ENCODE measurements around the gene CBFA2T2.
"Not testable (repeated sequence)": the region's sequence is repeated elsewhere in the genome, so short reads cannot be mapped to it uniquely, and the experiment has no call there.

CBFA2T2 gene

DNA sequence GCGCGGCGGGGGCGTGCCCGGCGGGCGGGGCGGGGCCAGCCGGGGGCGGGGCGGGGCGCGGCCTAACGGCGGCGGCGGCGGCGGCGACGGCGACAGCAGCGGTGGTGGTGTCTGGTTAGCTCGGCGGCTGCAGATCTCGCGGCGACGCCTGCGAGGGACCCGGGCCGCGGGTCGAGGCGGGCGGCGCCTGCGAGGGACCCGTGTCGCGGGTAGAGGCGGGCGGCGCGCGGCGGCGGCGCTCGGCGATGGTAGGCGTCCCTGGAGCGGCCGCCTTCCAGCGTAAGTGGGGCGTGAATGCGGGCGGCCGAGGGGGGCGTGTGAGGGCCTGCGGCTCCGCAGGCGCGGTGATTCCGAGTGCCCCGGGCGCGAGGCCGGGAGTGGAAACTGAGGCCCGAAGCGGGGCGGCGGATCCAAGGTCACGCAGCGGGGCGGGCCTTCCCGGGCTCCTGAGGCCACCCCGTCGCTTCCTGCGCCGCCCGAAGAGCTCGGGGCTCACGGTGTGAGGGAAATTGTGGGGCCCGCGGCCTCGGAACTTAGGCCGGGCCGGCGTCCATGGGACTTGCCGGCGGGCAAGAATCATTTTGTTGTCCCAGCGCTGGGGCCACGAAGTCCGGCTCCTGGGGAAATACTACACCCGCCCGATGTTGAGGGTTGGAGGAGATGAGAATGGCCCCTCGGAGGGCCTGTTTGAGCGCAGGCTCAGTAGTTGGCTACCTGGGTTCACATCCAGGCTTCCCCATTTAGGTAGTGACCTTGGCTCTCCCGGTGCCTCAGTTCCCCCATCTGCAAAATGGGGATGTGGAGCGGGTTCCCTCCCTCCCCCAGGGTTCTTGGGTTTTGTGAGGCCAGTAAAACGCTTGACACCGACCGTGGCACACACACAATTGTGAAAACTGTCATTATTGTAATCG, at the start of gene CBFA2T2:
Gene CBFA2T2 (plus strand): TSS at position 74 of the 911 bp plus-strand sequence. CDS start 172 bp downstream, at position 246.
- DNase-seq, result no peak

DNA sequence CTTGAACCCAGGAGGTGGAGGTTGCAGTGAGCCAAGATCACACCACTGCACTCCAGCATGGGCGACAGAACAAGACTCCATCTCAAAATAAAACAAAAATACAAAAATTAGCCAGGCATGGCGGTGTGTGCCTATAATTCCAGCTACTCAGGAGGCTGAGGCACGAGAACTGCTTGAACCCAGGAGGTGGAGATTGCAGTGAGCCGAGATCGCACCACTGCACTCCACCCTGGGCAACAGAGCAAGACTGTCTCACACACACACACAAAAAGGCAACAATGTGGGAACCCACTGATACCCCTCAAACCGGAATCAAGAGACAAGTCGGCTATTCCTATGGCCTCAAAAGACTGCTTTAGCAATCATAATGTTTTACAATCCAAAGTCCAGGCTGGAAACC, 49.3 kb upstream of the CBFA2T2 start:
- DNase-seq, result not testable (repeated sequence)

DNA sequence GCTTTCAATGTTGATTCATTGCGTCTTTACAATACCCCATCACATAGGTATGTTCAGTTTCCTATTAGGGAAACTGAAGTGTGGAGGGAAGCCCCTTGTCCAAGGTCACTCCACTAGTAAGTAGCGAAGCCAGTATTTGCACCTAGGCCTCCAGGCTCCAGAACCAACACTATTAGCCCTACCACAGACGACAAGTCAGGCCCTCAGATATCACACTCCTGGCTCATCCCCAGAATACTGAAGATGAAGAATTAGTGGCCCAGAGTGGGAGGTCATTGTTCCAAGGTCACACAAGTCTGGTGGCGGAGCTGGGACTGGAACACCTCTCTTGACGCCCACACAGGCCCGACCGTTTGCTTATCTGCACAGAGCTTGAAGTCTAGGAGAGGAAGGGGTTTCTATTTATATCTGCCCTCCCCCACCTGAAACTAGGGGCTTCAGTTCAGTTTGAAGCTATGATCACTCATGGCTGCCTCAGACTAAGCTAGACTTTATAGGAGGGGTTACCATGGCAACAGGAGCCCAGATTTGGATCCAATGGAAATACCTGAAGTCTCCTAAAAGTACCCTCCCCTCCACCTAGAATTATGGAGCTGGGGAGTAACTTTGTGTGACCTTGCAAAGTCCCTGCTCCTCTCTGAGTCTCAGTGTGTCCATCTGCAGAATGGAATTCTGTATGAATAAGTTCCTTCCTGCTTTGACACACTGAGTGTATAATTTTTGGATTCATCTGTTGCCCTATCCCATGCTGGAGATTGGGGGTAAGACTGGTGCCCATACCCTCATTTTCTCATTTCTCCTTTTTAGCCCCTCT, 48.5 kb upstream of the CBFA2T2 start:
- no peak for DNase-seq

DNA sequence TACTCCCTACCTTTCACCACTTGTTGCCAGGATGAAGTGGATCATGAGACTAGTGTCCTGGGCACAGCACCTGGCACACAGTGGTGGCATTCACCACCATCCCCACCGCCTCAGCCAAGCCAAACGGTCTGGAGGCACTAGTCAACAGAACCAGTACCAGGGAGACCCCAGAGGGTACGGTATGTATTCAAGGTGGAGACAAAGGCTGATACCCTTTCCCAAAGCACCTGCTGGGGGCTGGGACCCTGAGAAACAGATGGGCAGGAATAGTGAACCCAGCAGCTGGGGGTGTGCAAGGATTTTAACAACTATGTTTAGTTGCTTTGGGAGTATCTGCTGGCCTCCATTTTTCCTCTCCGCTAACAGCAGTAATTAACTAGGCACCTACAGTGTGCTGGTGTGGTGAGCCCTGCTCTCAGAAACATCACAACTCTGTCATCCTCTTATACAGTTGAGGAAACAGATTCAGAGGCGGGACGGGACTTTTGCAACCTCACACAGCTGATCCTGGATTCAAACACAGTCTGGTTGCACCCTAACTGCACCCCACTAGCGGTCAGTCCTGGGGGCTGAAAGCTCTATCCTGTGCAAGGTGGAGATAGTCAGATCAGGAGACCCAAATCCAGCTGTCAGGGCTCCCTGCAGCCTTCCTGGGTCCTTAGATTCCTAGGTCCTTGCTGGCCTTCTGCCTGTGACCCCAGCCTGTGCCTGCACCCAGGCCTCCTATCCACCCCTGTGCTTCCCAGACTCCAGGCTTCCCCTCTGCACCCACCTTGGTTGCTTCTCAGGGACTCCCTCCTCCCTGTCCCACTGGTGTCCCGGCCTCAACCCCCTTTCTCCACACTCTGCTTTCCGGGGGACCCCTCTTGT, 47.5 kb upstream of the CBFA2T2 start:
- no peak for DNase-seq

DNA sequence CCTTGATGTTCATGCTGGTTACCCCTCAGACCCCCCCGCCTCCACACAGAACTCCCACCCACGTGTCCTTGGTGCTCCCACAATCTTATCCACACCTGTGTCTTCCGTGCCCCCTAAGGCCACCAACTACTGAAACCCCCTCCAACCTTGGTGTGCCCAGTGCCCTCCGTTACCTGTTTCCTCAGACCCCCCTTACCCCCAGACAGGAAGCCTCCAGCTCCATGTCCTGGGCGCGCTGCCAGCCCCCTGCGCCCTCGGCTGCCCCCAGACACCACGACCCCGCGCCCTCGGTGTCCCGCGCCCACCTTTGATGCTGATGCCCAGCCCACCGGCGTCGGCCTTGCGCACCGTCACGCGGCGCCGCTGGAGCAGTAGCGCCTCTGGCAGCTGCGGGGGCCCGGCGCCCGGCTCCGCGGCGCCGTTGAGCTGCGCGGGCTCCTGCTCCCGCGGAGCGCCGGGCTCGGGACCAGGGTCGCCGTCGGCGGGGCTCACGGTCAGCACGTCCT, 46.8 kb upstream of the CBFA2T2 start:
- no peak for DNase-seq

DNA sequence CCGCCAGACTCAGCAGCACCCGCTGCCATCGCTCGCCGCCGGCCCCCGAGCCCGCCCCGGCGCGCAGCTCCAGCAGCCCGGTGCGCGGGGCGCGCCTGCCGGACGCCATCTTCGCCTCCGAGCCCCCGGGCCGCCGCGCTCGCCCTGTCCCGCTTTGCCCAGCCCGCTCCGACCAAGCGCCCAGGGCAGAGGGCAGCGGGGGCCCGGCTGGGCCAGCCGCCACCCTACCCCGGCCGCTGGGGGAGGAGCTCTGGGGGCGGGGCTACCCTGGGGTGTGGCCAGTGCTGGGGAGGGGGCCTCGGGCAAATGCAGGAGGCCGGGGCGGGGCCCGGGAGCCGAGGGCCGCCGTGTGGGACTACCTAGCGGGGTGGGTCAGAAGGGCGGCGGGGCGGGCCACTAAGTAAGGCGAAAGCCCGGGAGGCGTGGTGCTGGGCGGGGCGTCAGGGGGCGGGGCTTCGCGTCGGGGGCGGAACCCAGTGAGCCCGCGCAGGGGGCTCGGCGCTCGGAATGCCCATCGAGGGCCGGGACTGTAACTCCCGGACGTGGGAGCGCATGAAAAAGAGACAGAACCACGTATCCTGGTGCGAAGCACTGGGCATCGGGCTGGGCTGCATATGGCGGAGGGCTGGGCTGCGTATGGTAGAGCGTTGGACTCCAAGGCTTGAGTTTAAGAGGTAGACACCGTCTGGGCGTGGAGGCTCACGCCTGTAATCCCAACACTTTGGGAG, 46.2 kb upstream of the CBFA2T2 start, which contains the start of gene SNTA1:
Gene SNTA1 (minus strand): TSS at position 252 of the 728 bp plus-strand sequence. CDS start 143 bp downstream, at position 109.
- peak; percentile 81 for DNase-seq

DNA sequence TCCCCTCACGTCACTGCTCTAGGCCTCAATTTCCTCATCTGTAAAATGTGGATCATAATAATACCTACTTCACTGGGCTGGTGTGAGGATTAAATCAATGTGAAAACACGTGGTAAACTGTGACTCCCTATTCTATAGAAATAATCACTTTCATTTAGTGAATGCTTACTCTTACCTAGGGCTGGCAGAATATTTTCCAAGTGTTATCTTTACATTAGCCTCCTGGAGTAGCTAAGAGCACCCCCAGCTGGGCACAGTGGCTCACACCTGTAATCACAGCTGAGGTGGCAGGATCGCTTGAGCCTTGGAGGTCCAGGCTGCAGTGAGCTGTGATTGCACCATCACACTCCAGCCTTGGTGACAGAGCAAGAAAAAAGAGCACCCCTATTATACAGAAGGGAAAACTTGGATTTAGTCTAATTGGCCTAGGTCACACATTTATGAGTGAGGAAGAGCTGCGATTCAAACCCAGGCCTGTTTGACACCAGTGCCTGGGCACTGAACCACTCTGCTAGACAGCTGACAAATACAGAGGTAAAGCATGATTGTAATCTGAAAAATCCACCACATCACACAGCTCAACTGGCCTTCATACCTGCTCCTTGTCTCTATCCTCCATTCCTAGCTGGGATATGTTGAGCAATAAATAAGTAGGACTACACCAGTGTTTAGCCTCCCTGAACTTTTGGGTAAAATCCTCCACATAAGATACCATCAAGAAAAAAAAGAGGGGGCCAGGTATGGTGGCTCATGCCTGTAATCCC, 44.9 kb upstream of the CBFA2T2 start:
- DNase-seq, result no peak

DNA sequence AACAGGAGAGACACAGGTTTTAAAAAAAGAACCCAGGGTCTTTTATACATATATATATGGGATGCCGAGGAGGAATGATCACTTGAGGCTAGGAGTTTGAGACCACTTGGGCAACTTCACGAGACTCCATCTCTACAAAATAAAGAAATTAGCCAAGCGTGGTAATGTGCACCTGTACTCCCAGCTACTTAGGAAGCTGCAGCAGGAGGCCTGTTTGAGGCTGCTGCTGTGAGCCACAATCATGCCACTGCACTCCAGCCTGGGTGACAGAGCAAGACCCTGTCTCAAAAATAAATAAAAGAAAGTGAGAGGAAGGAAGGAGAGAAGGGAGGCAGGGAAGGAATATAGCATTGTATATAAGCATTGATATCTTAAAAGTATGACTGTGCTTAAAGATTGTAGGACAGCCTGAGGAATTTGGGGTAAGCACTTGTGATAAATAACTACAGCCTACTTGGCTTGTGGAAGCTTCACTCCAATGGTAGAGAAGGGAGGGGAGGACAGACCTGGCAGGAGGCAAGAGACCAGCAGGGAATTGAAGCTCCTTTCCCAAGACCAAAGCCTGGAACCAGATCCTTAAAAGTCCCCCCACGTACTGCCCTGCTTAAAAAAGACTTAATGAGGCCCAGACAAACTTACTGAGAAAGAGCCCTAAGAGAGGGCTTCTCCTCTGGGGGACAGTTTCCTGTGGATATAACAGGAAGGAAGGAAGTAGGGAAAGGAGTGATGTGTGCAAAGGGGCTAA, 43.8 kb upstream of the CBFA2T2 start:
- DNase-seq, result no peak

DNA sequence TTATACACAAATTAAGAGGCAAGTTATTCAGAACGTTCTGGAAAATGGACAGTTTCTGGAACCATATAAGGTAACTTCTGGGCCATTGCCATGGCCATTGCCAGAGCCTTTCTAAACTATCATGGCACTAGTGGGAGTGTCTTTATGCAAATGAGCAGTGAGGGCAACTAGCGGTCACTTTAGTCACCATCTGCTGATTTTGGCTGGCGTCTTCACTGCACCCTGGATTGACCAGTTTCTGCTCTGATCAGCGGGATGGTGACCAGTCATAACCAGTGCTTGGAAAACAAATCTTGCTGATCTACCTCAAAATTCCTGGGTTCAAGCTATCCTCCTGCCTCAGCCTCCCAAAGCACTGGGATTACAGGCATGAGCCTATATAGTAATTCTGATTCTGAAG, 39.0 kb upstream of the CBFA2T2 start:
- no peak for DNase-seq

DNA sequence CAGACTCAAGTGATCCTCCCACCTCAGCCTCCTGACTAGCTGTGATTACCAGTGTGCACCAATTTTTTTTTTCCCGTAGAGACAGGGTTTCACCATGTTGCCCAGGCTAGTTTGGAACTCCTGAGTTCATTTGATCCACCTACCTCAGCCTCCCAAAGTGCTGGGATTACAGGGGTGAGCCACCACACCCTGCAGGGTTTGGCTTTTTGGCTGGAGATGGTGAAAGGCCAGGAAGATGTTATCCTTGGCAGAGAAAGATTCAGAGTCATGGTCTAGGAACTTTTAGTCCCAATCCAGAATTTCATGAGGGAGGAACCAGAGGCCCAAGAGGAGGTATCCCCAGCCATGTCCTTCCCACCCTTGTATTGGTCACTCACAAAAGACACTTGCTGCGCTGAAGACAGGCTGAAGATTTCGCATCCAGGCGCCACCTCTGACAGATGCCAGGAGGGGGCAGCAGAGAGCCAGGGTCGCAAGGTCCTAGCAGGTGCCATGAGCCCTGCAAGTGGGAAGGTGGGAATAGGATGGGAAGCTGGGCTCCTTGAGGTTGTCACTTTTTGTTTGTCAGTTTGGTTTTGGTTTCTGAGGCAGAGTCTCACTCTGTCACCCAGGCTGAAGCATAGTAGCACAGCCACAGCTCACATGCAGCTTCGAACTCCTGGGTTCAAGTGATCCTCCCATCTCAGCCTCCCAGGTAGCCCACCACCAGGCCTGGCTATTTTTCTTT, 32.8 kb upstream of the CBFA2T2 start:
- peak; percentile 90 for DNase-seq

DNA sequence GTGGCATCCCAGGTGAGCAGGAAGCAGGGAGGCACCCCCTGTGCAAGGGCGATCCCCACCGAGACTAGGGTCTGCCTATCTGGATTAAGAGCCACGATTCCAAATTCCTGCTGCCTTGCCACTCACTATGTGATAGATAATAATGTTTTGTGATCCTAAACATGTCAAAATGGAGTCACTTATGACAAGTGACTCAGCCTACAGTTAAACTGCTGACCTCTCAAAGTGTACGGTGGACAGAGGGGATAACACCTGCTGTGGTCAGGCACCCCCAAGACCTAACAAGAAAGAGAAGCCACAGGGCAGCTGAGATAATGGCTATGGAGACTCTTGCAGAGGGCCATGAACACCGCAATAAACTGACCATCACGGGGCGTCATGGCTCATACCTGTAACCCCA, 30.3 kb upstream of the CBFA2T2 start:
- DNase-seq, result no peak

DNA sequence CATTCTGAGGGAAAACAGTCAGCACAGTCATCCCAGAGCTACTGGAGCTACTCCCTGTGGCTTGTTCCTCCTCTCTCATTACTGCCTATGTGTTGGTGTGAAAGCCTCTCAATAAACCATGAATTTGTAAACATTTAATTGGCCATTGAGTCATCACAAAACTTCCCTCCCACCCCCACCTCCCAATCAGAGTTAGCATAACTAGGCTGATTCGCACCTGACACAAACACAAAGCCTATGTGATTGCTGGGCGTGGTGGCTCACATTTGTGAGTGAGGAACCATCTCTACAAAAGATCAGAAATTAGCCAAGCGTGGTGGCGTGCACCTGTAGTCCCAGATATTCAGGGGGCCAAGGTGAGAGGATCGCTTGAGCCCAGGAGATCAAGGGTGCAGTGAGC, 29.2 kb upstream of the CBFA2T2 start:
- no peak for DNase-seq

DNA sequence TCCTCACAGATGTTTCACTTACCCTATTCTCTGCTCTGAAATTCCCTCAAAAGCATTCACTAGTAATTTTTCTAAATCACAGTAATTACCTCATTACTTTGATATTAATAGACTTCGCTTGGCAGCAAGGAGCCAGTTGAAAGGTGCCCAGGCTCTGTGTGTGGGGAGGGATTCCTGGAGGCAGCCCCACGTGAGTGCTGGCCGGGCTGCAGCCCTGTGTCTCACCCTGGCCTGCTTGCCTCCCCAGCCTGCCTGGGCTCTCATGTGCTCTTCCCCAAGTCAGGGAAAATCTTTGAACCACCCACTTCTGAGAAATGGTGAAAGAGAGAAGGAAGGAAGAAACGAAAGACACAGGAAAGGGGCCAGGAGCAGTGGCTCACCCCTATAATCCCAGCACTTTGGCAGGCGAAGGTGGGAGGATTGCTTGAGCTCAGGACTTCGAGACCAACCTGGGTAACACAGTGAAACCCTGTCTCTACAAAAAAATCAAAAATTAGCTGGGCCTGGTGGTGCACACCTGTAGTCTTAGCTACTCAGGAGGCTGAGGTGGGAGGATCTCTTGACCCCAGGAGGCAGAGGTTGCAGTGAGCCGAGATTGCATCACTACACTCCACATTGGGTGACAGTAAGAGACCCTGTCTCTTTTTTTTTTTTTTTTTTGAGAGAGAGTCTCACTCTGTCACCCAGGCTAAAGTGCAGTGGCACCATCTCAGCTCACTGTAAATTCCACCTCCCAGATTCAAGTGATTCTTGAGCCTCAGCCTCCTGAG, 26.4 kb upstream of the CBFA2T2 start:
- no peak for DNase-seq

DNA sequence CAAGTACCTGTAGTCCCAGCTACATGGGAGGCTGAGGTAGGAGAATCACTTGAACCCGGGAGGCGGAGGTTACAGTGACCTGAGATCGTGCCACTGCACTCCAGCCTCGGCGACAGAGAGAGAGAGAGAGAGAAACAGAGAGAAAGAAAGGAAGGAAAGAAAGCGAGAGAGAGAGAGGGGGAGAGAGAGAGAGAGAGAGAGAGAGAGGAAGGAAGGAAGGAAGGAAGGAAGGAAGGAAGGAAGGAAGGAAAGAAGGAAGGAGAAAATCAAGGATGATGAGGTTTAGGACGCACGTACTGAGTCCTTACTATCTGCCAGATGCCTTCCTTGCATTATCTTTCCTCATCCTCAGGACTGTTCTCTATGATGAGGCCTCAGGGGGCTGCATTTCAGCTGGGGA, 25.1 kb upstream of the CBFA2T2 start:
- DNase-seq, result not testable (repeated sequence)

DNA sequence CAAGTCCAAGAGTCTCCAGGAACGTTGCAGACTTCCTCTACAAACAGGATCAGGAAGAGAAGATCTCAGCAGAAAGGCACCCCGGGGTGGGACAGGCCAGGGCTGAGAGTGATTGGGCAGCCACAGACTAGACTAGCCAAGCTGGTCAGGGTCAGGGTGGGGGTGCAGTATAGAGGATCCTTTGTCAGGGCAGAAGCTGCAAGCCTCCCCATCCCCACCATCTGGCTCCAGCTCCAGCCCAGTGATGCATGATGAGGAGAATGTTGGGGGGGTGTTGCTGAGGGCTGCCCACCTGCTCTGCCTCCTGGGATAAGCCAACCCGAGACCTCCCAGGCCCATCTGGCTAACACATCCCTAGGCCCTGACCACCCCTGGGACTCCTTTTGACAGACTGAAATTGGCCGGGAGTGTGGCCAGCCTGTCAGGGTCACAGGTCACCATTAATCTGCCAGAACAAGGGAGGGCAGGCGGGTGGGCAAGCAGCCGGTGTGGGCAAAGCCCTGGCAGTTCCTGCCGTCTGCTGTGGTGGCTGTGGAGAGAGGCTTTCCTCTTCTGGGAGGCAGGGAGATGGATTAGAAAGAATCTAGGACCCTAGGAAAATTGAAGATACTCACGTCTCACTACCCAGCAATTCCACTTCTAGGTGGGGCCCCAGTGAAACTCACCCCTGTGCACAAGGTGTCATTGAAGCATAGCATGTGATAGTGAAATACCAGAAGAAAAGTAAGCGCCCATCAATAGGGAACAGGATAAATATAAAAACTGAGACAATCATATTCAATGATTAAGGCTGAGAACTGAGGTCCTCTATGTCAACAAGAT, 24.2 kb upstream of the CBFA2T2 start:
- DNase-seq, result no peak

DNA sequence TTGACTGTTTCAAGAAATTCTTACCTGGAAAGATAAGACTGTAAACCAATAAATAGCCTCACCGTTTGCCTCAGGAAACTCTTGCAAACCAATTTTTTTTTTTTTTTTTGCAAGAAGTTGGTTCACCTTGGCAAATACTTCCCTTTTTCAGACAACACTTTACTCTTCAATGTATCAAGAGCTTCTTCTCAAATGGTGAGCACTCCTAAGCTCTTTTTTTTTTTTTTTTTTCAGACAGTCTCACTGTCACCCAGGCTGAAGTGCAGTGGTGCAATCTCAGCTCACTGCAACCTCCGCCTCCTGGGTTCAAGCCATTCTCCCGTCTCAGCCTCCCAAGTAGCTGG, 23.6 kb upstream of the CBFA2T2 start:
- no peak for DNase-seq

DNA sequence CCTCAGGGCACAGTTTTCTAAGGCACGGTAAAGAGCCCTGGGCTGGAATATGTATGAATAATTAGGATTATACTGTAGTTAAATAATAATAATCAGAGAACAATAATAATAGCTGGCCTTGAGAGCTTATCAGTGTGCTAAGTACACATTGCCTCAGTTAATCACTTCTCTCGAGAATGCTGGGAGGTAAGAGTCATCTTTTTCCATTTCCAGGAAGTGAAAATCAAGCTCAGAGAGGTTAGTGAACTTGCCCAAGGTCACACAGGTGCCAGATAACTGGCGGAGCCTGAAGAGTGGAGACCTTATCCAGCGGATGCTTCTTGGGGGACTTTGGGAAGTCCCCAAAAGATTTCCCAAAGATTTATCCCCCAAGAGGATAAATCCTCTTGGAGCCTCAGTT, 19.4 kb upstream of the CBFA2T2 start:
- DNase-seq, result no peak

DNA sequence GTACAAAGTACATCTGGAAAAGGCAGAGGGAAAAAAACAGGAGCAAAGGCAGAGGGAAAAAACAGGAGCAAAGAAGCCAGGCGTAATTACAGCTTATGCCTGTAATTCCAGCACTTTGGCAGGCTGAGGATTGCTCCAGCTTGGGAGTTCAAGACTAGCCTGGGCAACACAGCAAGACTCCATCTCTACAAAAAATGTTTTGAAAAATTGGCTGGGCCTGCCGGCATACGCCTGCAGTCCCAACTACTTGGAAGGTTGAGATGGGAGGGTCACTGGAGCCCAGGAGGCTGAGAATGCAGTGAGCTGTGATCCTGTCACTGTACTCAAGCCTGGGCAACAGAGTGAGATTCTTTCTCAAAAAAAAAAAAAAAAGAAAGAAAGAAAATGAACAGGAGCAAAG, 19.0 kb upstream of the CBFA2T2 start:
- no peak for DNase-seq

All from NCI-H510A treated with DMSO at 0.1 percent for 48 hours (cell line).